Subcutaneous adipose tissue (tissue), 4 donors: ENCODE data around the gene PTPRN2. TPM values are rescaled to one million over a fixed set of nuclear protein-coding genes. Genes with fewer than 3 reads are reported as not detected.

ENCODE experiments used
- total RNA-seq, 4 donors: library from RNA; depleted of rRNA; stranded (reverse); fragments of >200 nt; gene quantifications; one replicate each; pipeline ENCODE4 v1.1.0, GENCODE V29; 2016
- TF ChIP-seq, protein P1 (sequence below): fragments of 450-650 bp; IDR thresholded peaks from one replicate; pipeline ENCODE4 v1.5.1; 2016; ENCODE audit warnings: low read depth, mild to moderate bottlenecking, control low read depth, antibody characterized with exemption, moderate library complexity

Gene PTPRN2
- total RNA-seq, 4 donors from 2014 or later: 2.0 to 4.6 (median 3.7) TPM

DNA sequence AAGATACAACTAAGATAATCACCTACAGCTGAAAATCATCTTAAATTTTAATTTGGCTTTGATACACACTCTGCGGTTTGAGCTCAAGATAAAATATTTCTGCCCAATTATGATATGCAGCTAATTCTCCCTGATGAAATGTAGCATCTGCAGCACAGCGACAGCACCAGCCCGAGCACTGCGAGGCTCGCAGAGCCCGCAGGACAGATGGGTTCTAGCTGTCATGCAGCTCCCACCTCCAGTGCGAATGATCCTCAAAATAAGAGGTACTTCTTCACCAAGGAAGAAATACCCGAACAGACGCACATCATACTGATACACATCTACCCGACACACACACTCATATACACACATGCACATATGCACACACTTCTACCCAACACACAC lies 457.6 kb downstream of the PTPRN2 start:
- TF ChIP-seq, protein P1, sequence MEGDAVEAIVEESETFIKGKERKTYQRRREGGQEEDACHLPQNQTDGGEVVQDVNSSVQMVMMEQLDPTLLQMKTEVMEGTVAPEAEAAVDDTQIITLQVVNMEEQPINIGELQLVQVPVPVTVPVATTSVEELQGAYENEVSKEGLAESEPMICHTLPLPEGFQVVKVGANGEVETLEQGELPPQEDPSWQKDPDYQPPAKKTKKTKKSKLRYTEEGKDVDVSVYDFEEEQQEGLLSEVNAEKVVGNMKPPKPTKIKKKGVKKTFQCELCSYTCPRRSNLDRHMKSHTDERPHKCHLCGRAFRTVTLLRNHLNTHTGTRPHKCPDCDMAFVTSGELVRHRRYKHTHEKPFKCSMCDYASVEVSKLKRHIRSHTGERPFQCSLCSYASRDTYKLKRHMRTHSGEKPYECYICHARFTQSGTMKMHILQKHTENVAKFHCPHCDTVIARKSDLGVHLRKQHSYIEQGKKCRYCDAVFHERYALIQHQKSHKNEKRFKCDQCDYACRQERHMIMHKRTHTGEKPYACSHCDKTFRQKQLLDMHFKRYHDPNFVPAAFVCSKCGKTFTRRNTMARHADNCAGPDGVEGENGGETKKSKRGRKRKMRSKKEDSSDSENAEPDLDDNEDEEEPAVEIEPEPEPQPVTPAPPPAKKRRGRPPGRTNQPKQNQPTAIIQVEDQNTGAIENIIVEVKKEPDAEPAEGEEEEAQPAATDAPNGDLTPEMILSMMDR: no peak

DNA sequence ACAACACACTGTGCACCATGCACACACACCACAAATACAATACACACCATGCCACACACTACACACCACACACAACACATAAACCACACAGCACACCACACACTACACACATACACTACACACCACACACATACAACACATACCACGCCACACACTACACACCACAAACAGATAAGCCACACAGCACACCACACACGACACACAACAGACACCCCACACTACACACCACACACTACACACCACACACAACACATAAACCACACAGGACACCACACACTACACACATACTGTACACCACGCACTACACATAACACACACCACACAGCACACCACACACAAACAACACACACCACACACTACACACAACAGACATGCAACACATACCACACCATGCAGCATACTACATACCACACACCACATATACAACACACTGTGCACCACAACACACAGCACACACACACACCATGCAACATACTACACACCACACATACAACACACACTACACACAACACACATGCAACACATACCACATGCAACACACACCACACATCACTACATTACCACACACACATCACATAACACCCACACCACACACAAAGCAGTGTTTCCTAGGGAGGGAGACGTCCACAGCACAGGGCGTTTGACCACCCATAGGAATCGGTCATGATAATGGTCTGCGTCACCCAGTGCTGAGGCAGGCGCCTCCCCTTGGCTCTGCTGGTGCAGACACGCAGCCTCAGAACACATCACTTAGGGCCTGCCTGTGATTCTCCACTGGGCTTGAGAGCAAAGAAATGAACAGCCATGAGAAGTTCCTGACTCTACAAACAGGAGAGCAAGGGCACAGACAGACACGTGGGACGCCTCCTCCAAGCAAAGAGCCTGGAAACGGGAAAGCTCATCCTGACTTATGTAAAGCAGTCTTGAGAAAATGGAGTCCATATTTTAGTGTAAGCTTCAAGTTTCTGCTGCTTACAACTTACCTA lies 458.3 kb downstream of the PTPRN2 start:
- TF ChIP-seq, protein P1: no peak

DNA sequence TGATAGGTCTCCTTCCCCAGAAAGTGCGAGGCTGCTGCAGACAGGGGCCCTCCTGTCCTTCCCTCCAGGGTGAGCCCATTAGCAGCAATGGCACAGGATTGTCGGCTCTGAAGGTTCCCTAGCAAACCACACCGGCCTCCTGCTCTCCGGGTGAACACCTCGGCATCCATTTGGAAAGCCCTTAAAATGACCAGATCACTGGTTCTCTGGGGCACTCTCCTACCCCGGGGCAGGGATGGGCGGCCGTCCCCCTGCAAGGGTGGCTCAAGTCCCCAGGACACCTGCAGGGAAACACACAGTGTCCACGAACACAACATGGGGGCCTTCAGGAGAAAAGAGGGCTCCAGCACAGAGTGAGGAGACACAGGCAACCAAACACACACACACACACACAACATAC lies 459.1 kb downstream of the PTPRN2 start:
- TF ChIP-seq, protein P1: no peak

DNA sequence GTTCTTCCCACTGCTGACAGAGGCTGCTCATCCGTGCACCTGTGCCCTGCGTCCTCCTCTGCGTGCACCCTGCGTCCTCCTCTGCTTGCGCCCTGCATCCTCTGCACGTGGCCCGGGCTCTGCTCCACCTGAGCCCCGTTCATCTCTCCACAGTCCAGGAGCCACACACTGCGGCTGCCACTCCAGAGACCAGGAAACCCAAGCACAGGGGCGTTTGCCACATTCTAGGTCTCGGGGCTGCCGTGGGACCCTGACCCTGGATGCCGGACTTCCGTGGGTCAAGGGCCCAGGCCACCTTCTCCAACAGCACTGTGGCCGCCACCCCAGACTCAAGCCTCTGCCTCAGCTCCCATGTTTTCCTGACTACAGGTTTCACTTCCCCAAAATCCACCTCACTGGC lies 460.4 kb downstream of the PTPRN2 start:
- TF ChIP-seq, protein P1: no peak

DNA sequence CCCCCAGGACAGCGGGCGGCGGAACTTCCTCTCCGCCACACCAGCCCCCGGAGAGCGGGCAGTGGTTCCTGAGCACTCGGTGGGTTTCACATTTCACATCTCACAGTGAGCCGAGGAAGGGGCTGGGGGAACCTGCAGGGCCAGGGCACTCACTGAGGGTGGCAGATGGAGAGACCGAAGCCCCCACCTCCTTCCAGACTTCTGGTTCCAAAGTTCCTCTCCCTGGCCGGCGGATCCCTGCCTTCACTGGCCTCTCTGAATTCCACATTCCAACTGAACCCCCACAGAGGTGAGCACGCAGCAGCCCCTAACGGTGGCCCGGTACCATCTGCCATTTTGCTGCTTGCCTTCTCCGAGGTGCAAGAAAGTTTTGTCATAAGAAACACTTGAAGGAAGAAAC lies 461.0 kb downstream of the PTPRN2 start:
- TF ChIP-seq, protein P1: no peak

DNA sequence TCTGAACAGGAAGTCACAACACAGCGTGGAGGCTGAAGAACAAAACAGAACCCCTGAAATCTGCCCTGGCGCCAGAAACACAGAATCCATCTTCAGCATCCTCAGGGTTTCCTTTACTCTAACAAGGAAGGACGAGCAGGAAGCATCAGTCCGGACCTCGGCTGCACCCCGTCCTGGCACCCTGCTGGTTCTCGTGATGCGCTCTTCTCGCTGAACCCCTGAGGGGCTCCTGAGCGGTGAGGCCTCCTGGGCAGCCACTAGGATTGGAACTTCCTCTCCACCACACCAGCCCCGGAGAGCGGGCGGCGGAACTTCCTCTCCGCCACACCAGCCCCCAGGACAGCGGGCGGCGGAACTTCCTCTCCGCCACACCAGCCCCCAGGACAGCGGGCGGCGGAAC lies 461.9 kb downstream of the PTPRN2 start:
- TF ChIP-seq, protein P1: no peak

DNA sequence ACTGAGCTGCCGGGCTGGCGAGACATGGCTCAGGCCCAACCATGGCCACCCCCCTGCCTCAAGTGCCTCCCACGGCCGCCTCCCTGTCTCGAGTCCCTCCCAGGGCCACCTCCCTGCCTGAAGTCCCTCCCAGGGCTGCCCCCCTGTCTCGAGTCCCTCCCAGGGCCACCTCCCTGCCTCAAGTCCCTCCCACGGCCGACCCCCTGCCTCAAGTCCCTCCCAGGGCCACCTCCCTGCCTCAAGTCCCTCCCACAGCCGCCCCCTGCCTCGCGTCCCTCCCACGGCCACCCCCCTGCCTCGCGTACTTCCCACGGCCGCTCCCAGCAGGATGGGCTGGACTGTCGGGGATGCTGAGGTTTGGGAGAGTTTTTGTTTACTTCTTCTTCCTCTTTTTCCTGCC lies 462.5 kb downstream of the PTPRN2 start:
- TF ChIP-seq, protein P1: no peak
